HG02798 (cell line): ENCODE measurements around the gene CENPC.

Source experiments
- ATAC-seq: cut with Tn5 transposase; IDR thresholded peaks from one replicate; pipeline ENCODE4 v1.9.1; 2021; ENCODE audit warnings: mild to moderate bottlenecking; ENCODE audit not compliant: unreplicated experiment, poor library complexity

CENPC gene

DNA sequence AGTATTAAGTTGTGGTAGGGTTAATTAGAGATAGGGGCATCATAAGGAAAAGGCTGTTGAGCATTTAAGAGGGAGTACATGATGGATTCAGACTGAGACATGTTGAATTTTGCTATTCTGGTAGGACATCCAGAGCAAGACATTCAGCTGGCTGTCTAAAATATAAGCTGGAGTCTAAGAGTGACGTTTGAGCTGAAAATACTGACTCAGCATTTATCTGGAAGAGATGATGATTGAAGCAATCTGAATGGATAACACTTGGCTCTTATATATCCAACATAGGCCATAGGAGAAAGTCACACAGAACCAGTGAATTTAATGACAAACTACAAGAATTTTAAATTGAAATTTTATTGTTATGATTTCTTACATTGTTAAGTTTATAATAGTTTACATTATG, 114.3 kb downstream of the CENPC start:
- no peak for ATAC-seq

DNA sequence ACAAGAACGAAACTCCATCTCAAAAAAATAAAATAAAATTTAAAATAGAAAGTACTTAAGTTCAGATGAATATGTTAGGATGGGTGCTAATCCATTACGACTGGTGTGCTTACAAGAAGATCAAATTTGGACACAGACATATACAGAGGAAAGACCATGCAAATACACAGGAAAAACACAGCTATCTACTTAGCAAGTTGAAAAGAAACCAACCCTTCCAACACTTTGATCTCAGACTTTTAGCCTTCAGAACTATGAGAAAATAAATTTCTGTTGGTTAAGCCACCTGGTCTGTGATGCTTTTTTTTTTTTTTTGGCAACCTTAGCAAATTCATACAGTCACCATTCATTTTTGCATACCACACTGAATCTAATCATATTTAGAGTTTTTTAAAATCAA, 116.5 kb downstream of the CENPC start:
- no peak for ATAC-seq
